ENCODE results near the gene ODR4. TPM values are rescaled to one million over a fixed set of nuclear protein-coding genes. Genes with fewer than 3 reads are reported as not detected.
"Not testable (repeated sequence)": the region's sequence is repeated elsewhere in the genome, so short reads cannot be mapped to it uniquely, and the experiment has no call there.

ODR4 gene
- total RNA-seq, 2 experiments from 2014 or later = 21.3 to 24.5 TPM

GRCh38 chr1:186330758-186331157, 44.9 kb upstream of the ODR4 start:
- Histone ChIP-seq H3K4me3 (ENCODE audit: low read length) (no peak overlapping the region), H3K4me1 (ENCODE audit: insufficient read depth, low read length) (no peaks in the 10 kb centered on the region), H3K36me3 (ENCODE audit: insufficient read depth, low read length) (peaks cover 83% of the 10 kb centered on the region), H3K9me3 (ENCODE audit: control insufficient read depth in 1 of 2, insufficient read depth in 1 of 2, low read length in 2 of 2) (no peaks in the 10 kb centered on the region), H3K27me3 (ENCODE audit: control insufficient read depth in 1 of 2, insufficient read depth in 2 of 2, low read length in 2 of 2) (no peaks in the 10 kb centered on the region), H3K27ac (ENCODE audit: low read depth in 1 of 2, low read length in 2 of 2) (no peak overlapping the region)
- DNase-seq (peak in 1 of 14 experiments; percentile 16), ATAC-seq (ENCODE audit: poor library complexity) (no peak)
- POLR2A ChIA-PET = interaction anchor here (0.6 kb wide), 1 partner anchor 278 kb away, joined by 3 read pairs; no protein-coding TSS in a partner anchor
- no peak overlapping the region for H3K4me3 Mint-ChIP-seq
- CTCF ChIA-PET = interaction anchor here (1.1 to 1.6 kb wide), 3 partner anchors 11 to 45 kb away, joined by 4 to 5 read pairs (median 5); partner anchors contain the start of genes ODR4 and TPR
- intact Hi-C loops (cut with DNase I, micrococcal nuclease) = no loop called here
- peaks cover 90% of the 10 kb centered on the region for H3K36me3 Mint-ChIP-seq (ENCODE audit: low read depth)
- no peaks in the 10 kb centered on the region for H3K27me3 Mint-ChIP-seq
- TF ChIP-seq CTCF (IDR thresholded peaks at IDR 0.05) = no peak
- no peaks in the 10 kb centered on the region for H3K9me3 Mint-ChIP-seq
- H3K27ac Mint-ChIP-seq = no peak overlapping the region
- peaks cover 6% of the 10 kb centered on the region for H3K4me1 Mint-ChIP-seq (ENCODE audit: low read depth)

- Histone ChIP-seq H3K9me3 (ENCODE audit: control insufficient read depth in 1 of 2, insufficient read depth in 1 of 2, low read length in 2 of 2) (no peaks in the 10 kb centered on the region), H3K4me1 (ENCODE audit: insufficient read depth, low read length) (no peaks in the 10 kb centered on the region), H3K27ac (ENCODE audit: low read depth in 1 of 2, low read length in 2 of 2) (no peak overlapping the region), H3K36me3 (ENCODE audit: insufficient read depth, low read length) (peaks cover 96% of the 10 kb centered on the region), H3K27me3 (ENCODE audit: control insufficient read depth in 1 of 2, insufficient read depth in 2 of 2, low read length in 2 of 2) (no peaks in the 10 kb centered on the region), H3K4me3 (ENCODE audit: low read length) (no peak overlapping the region)
- CTCF ChIA-PET = no interaction called here
- DNase-seq (no peak), ATAC-seq (ENCODE audit: poor library complexity) (no peak)
- no peak for TF ChIP-seq CTCF (IDR thresholded peaks at IDR 0.05)
- H3K4me3 Mint-ChIP-seq = no peak overlapping the region
- no peaks in the 10 kb centered on the region for H3K9me3 Mint-ChIP-seq
- H3K27me3 Mint-ChIP-seq = no peaks in the 10 kb centered on the region
- POLR2A ChIA-PET = interaction anchor here (0.6 to 1.2 kb wide), 2 partner anchors 38 to 1541 kb away, joined by 3 to 4 read pairs; partner anchors contain the start of genes ODR4 and TPR
- no peak overlapping the region for H3K27ac Mint-ChIP-seq
- no peaks in the 10 kb centered on the region for H3K4me1 Mint-ChIP-seq (ENCODE audit: low read depth)
- peaks cover 86% of the 10 kb centered on the region for H3K36me3 Mint-ChIP-seq (ENCODE audit: low read depth)
- intact Hi-C loops (cut with DNase I, micrococcal nuclease) = loop anchor here in 1 of 2 experiments (5.0 kb wide), 1 partner anchor 35 kb away; no protein-coding TSS in a partner anchor
Observed at GRCh38 chr1:186337554-186337953, 38.1 kb upstream of the ODR4 start.

- Mint-ChIP-seq H3K9me3 (no peaks in the 10 kb centered on the region), H3K4me1 (ENCODE audit: low read depth) (no peaks in the 10 kb centered on the region), H3K36me3 (ENCODE audit: low read depth) (peaks cover 88% of the 10 kb centered on the region), H3K27me3 (no peaks in the 10 kb centered on the region), H3K4me3 (no peak overlapping the region), H3K27ac (no peak overlapping the region)
- Histone ChIP-seq H3K9me3 (ENCODE audit: control insufficient read depth in 1 of 2, insufficient read depth in 1 of 2, low read length in 2 of 2) (no peaks in the 10 kb centered on the region), H3K27me3 (ENCODE audit: control insufficient read depth in 1 of 2, insufficient read depth in 2 of 2, low read length in 2 of 2) (no peaks in the 10 kb centered on the region), H3K4me3 (ENCODE audit: low read length) (no peak overlapping the region), H3K27ac (ENCODE audit: low read depth in 1 of 2, low read length in 2 of 2) (no peak overlapping the region), H3K36me3 (ENCODE audit: insufficient read depth, low read length) (peaks cover 96% of the 10 kb centered on the region), H3K4me1 (ENCODE audit: insufficient read depth, low read length) (no peaks in the 10 kb centered on the region)
- intact Hi-C loops (cut with DNase I, micrococcal nuclease) = no loop called here
- DNase-seq (no peak), ATAC-seq (ENCODE audit: poor library complexity) (no peak)
- CTCF ChIA-PET = no interaction called here
- POLR2A ChIA-PET = no interaction called here
- TF ChIP-seq CTCF (IDR thresholded peaks at IDR 0.05) = no peak
Observed at GRCh38 chr1:186340772-186341171, 34.9 kb upstream of the ODR4 start.

DNA sequence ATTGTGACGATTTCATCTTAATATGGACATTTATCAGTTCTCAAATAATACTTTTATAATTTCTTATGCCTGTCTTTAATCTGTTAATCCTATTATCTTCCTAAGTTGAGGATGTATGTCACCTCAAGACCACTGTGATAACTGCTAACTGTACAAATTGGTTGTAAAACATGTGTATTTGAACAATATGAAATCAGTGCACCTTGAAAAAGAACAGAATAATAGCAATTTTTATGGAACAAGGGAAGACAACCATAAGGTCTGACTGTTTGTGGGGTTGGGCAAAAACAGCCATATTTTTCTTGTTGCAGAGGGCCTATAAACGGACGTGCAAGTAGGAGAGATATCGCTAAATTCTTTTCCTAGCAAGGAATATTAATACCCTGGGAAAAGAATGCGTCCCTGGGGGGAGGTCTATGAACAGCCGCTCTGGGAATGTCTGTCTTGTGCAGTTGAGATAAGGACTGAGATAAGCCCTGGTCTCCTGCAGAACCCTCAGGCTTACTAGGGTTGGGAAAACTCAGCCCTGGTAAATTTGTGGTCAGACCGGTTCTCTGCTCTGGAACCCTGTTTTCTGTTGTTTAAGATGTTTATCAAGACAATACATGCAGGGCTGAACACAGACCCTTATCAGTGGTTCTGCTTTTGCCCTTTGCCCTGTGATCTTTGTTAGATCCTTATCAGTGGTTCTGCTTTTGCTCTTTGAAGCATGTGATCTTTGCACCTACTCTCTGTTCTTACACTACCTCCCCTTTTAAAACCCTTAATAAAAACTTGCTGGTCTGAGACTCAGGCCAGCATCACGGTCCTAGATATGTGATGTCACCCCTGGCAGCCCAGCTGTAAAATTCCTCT, 27.6 kb upstream of the ODR4 start:
- H3K4me1 Mint-ChIP-seq (ENCODE audit: low read depth); DNase-seq; H3K4me3 Mint-ChIP-seq; H3K9me3 Mint-ChIP-seq; H3K9me3 ChIP-seq (ENCODE audit: control insufficient read depth in 1 of 2, insufficient read depth in 1 of 2, low read length in 2 of 2); H3K27ac ChIP-seq (ENCODE audit: low read depth in 1 of 2, low read length in 2 of 2); H3K4me3 ChIP-seq (ENCODE audit: low read length); H3K27me3 ChIP-seq (ENCODE audit: control insufficient read depth in 1 of 2, insufficient read depth in 2 of 2, low read length in 2 of 2); intact Hi-C loops (cut with DNase I, micrococcal nuclease); H3K4me1 ChIP-seq (ENCODE audit: insufficient read depth, low read length); ATAC-seq (ENCODE audit: poor library complexity); POLR2A ChIA-PET; H3K27me3 Mint-ChIP-seq; H3K27ac Mint-ChIP-seq: not testable (repeated sequence)
- H3K36me3 ChIP-seq (ENCODE audit: insufficient read depth, low read length) = peaks cover 96% of the 10 kb centered on the region
- CTCF ChIA-PET = interaction anchor here (1.0 kb wide), 1 partner anchor 8 kb away, joined by 3 read pairs; no protein-coding TSS in a partner anchor
- peaks cover 95% of the 10 kb centered on the region for H3K36me3 Mint-ChIP-seq (ENCODE audit: low read depth)

Data from CD4-positive, alpha-beta T cell (primary cell).